ENCODE results near the gene ARID3C.

ARID3C gene, protein sequence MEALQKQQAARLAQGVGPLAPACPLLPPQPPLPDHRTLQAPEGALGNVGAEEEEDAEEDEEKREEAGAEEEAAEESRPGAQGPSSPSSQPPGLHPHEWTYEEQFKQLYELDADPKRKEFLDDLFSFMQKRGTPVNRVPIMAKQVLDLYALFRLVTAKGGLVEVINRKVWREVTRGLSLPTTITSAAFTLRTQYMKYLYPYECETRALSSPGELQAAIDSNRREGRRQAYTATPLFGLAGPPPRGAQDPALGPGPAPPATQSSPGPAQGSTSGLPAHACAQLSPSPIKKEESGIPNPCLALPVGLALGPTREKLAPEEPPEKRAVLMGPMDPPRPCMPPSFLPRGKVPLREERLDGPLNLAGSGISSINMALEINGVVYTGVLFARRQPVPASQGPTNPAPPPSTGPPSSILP

DNA sequence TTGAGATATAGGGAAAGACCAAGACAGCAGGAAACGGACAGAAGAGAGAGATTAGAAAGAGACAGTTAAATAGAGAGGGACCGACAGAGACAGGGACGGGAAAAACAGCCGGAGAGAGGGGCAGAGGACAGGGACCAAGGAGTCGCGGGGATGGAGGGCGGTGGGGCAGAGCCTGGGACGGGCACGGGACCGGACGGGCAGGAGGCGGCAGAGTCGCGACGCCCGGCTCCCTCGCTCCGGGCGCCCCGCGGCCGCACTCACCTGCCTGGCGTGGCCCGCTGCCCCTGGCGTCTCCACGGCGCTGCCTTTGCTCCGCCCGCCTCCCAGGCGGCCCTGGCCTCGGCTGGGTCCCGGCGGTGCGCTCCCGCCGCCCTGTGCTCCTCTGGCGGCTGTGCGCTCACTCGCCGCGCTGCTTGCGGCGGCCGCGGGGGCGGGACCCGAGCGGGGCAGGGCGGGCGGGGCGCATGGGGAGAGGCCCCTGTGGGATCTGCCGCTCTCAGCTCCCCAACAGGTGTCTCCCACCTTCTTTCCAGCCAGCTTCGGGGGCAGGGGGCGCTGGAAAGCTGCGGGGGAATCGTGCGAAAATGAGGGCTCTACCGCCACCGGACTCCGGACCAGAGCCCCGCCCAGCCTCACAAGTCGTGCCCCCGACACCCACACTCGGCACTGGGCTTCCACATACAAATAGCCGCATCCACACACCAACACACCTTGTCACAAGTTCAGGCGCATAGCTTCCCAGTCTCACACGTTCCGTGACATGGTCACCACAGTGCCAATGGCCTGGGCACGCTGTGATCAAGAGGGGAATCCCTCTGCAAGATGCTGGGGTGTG, at the start of gene ARID3C:
TSS of gene ARID3C (minus strand) at position 411 of the 835 bp plus-strand sequence. CDS start 1,052 bp downstream, outside the sequence.
- DNase-seq (ENCODE audit: low spot score), result peak; percentile 67
- TF ChIP-seq, protein P1, sequence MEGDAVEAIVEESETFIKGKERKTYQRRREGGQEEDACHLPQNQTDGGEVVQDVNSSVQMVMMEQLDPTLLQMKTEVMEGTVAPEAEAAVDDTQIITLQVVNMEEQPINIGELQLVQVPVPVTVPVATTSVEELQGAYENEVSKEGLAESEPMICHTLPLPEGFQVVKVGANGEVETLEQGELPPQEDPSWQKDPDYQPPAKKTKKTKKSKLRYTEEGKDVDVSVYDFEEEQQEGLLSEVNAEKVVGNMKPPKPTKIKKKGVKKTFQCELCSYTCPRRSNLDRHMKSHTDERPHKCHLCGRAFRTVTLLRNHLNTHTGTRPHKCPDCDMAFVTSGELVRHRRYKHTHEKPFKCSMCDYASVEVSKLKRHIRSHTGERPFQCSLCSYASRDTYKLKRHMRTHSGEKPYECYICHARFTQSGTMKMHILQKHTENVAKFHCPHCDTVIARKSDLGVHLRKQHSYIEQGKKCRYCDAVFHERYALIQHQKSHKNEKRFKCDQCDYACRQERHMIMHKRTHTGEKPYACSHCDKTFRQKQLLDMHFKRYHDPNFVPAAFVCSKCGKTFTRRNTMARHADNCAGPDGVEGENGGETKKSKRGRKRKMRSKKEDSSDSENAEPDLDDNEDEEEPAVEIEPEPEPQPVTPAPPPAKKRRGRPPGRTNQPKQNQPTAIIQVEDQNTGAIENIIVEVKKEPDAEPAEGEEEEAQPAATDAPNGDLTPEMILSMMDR (IDR thresholded peaks at IDR 0.05; ENCODE audit: extremely low read depth, missing control alignments), result no peak

DNA sequence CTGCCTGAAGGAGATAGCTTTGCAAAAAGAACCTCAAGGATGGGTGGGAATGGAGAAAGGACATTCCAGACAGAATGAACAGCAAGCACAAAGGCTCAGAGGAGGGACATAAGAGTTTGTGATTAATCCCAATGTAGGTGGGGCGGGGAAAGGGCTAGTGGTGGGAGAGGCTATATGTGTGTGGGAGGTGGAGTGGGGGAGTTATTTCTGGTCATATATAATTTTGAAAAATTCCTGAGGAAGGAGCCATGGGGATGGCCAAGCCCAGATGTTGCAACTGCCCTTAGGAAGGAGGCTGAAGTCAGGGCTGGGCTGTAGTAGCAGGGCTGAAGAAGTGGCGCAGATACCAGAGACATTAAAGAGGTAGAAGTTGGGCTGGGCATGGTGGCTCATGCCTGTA, 47.0 kb upstream of the ARID3C start:
- TF ChIP-seq, protein P1 (IDR thresholded peaks at IDR 0.05; ENCODE audit: extremely low read depth, missing control alignments), result no peak
- DNase-seq (ENCODE audit: low spot score), result no peak

DNA sequence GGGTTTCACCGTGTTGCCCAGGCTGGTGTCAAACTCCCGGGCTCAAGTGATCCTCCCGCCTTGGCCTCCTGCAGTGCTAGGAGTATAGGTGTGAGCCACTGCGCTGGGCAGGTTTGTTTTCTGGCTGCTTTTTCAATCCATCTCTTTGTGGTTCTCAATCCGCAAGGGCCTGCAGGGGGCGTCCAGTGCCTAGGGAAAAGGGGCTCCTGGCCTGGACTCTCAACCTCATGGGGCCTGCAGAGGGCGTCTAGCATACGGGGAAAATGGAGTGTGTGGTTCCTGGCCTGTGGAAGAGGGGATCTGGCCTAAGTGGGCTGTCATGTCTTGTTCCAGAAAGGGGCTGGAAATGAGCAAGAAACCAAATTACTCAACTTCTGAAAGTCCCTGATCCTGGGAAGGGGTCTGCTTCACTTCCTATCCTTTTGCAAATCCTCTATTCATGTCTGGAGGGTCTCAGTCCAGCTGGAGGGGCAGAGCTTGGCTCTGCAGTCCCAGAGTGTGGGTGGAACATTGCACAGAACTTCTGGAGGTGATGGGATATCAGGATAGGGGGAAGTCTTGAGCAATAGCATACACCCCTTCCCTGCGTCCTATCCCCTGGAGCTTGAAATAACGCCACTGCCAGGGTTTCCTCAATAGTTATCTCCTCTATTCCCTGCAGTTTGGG, 46.3 kb upstream of the ARID3C start:
- DNase-seq (ENCODE audit: low spot score), result peak; percentile 74
- TF ChIP-seq, protein P1 (IDR thresholded peaks at IDR 0.05; ENCODE audit: extremely low read depth, missing control alignments), result peak; percentile 96

DNA sequence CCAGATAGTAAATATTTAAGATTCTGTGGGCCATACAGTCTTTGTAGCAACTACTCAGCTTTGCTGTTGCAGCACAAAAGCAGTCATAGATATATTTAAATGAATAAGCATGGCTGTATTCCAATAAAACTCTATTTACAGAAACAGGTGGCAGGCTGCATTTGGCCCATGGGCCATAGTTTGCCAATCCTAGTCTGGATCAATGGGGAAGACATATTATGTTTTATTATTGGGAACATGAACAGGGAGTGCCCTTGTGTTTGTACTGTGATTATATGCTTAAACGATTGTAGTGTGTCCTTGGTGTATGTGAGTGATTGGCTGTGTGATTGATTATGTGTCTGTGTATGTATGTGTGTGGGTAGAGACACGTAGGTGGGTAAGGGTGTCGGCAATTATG, 45.6 kb upstream of the ARID3C start:
- no peak for DNase-seq (ENCODE audit: low spot score)
- TF ChIP-seq, protein P1 (IDR thresholded peaks at IDR 0.05; ENCODE audit: extremely low read depth, missing control alignments), result no peak

DNA sequence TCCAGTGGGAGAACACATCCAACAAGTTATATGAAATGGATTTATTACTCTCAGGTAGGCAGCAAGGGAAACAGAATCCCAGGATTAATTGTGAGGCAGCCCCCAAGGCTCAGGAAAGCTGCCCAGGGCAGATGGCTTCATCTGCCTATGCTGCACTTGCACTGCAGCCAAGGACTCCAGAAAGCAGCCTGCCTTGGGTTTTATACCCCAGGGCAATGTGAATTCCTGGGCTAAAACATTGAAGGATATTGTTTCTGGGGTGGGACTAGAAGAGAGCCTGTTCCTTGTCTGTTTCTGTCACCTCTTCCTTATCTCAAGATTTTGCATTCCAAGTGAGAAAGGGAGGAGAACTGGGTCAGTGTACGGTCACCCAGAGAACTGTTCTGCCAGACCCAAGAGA, 42.4 kb upstream of the ARID3C start:
- no peak for DNase-seq (ENCODE audit: low spot score)
- TF ChIP-seq, protein P1 (IDR thresholded peaks at IDR 0.05; ENCODE audit: extremely low read depth, missing control alignments), result no peak

DNA sequence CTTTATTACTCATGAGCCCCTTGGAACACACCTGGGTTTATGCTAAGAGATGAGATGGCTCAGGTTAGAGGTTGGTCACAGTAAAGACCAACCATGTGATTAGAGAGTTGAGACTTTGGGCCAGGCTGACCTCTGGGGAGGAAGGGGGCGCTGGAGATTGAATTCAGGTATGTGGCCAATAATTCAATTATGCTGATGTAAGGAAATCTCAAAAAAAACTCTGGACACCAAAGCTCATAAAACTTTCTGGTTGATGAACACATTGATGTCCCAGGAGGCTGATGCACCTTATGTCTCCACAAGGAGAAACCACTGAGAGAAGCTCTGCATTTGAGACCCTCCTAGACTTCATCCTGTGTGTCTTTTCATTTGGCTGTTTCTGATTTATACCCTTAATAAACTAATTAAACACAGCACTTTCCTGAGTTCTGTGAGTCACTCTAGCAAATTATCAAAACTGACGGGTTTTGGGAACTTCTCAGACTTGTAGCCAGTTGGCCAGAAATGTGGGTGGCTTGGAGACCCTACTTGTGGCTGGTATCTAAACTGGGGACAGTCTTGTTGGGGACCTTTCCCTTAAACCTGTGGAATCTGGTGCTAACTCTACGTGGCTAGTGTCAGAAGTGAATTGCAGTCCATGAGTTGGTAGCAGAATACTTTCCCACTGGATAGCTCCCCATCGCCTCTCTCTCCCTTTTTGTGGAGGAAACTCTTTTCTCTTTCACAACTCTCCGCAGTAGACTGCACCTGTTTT, 41.1 kb upstream of the ARID3C start:
- no peak for DNase-seq (ENCODE audit: low spot score)
- TF ChIP-seq, protein P1 (IDR thresholded peaks at IDR 0.05; ENCODE audit: extremely low read depth, missing control alignments), result no peak

Measured in GM20000 (cell line).